Sigmoid colon (tissue), 7 donors: ENCODE results near the gene ADARB1. TPM values are rescaled to one million over a fixed set of nuclear protein-coding genes. Genes with fewer than 3 reads are reported as not detected.
A peak's percentile ranks its signal among the peaks of the same experiment; 100 is the strongest.

ENCODE experiments used
- DNase-seq: peaks from one replicate; pipeline ENCODE4 v3.0.0-alpha.2; 2019
- H3K27ac ChIP-seq, 4 donors: fragments of 200-600 bp; sonication (generic); one replicate each; pipeline ENCODE4 v1.5.1; 2016 to 2019; ENCODE audit warnings: mild to moderate bottlenecking in 1 of 4
- H3K27me3 ChIP-seq, 3 donors: fragments of 200-600 bp; sonication (generic); one replicate each; pipeline ENCODE4 v1.5.1; 2019; ENCODE audit warnings: mild to moderate bottlenecking in 1 of 3
- H3K36me3 ChIP-seq, 4 donors: fragments of 200-600 bp; sonication (generic); one replicate each; pipeline ENCODE4 v1.5.1; 2016 to 2019
- H3K4me1 ChIP-seq, 4 donors: fragments of 200-600 bp; sonication (generic); one replicate each; pipeline ENCODE4 v1.5.1; 2017 to 2019
- H3K4me3 ChIP-seq, 4 donors: fragments of 200-600 bp; sonication (generic); one replicate each; pipeline ENCODE4 v1.5.1; 2017 to 2019; ENCODE audit warnings: mild to moderate bottlenecking in 2 of 4, moderate library complexity in 1 of 4
- H3K9me3 ChIP-seq, 4 donors: fragments of 200-600 bp in 3 of 4; sonication (generic) in 3 of 4; one replicate each; pipeline versions ENCODE4 v1.5.1 to v1.6.1; 2013 to 2019
- EP300 ChIP-seq, 4 donors: sonication (generic); formaldehyde crosslinking; IDR thresholded peaks; one replicate each; pipeline ENCODE4 v1.6.1; 2017; ENCODE audit warnings: antibody characterized with exemption in 4 of 4
- POLR2A ChIP-seq, 2 donors: fragments of 450-650 bp; IDR thresholded peaks; one replicate each; pipeline ENCODE4 v1.6.1; 2016; ENCODE audit warnings: antibody characterized with exemption in 2 of 2, mild to moderate bottlenecking in 2 of 2, moderate library complexity in 2 of 2
- POLR2AphosphoS5 ChIP-seq, 4 donors: sonication (generic); formaldehyde crosslinking; IDR thresholded peaks; one replicate each; pipeline ENCODE4 v1.6.1; 2017; ENCODE audit warnings: antibody characterized with exemption in 4 of 4
- WGBS, 2 donors: extraction: QIAGEN DNeasy Blood & Tissue Kit; methylation state at CpG; one replicate each; pipeline ENCODE4 v1.1.7; 2013; 5-methylcytosine and 5-hydroxymethylcytosine counted together
- intact Hi-C: fragments of 100-400 bp; cut with DNase I; formaldehyde crosslinking; loops from one replicate; pipeline ENCODE4 v1.15.1; 2023
- polyA plus RNA-seq, 3 donors: library from polyadenylated mRNA; stranded (reverse); fragments of 200-250 nt; gene quantifications; one replicate each; pipeline ENCODE4 v1.2.3, GENCODE V29; 2013
- total RNA-seq, 4 donors: library from RNA; depleted of rRNA; stranded (reverse); fragments of >200 nt; gene quantifications; one replicate each; pipeline ENCODE4 v1.1.0, GENCODE V29; 2016
- TF ChIP-seq, protein P1 (sequence below), 4 experiments: fragments of 450-650 bp in 3 of 4; fragments of 200-600 bp in 1 of 4; IDR thresholded peaks; one replicate each; pipeline ENCODE4 v1.5.1; 2016 to 2019; ENCODE audit warnings: antibody characterized with exemption in 4 of 4, mild to moderate bottlenecking in 3 of 4, moderate library complexity in 2 of 4
- donor health status: healthy with polysubstance abuse.
- donor health status: Bipolar disorder and iron deficiency.
- donor health status: healthy.

The ADARB1 gene
- total and polyA plus RNA-seq, 7 donors = 0.92 to 102 (median 41.3) TPM

DNA sequence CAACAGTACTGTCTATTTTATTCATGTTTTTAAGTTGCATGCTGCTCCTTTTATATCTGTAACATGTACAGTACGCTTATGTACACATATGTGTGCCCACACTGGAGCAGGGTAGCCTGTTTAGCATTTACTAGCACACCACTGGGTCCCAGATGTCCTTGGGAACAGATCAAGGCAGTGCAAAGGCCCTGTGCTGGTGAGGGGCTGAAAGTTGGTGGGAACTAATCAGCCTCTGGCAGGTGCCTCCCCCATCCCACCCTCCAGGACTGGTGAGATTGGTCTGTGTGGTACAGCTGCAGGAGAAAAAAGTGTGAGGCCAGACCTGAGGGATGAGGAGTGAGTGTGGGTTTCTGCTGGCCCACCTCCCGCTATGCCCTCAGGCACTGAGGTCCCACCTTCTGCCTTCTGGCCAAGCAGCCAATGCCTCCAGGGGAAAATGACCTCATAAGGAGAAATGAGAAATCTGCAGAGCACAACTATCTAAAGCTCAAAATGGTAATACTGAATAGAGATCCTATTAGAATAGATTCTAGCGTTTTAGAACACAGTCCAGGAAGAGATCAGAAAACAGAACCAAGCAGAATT is 154.4 kb downstream of the ADARB1 start:
- peaks cover 0 to 18% (median 9%) of the 10 kb centered on the region in 4 donors for H3K4me1 ChIP-seq
- no peaks in the 10 kb centered on the region for H3K27me3 ChIP-seq
- no peak for DNase-seq
- intact Hi-C loops = no loop called here
- H3K4me3 ChIP-seq = no peak overlapping the region
- WGBS, 2 donors = 78 to 90% methylated on average over 3 of the region's 3 CpGs
- no peak overlapping the region for H3K27ac ChIP-seq
- H3K9me3 ChIP-seq = no peaks in the 10 kb centered on the region
- peaks cover 0 to 4% (median 1%) of the 10 kb centered on the region in 4 donors for H3K36me3 ChIP-seq
- TF ChIP-seq, protein P1, sequence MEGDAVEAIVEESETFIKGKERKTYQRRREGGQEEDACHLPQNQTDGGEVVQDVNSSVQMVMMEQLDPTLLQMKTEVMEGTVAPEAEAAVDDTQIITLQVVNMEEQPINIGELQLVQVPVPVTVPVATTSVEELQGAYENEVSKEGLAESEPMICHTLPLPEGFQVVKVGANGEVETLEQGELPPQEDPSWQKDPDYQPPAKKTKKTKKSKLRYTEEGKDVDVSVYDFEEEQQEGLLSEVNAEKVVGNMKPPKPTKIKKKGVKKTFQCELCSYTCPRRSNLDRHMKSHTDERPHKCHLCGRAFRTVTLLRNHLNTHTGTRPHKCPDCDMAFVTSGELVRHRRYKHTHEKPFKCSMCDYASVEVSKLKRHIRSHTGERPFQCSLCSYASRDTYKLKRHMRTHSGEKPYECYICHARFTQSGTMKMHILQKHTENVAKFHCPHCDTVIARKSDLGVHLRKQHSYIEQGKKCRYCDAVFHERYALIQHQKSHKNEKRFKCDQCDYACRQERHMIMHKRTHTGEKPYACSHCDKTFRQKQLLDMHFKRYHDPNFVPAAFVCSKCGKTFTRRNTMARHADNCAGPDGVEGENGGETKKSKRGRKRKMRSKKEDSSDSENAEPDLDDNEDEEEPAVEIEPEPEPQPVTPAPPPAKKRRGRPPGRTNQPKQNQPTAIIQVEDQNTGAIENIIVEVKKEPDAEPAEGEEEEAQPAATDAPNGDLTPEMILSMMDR (IDR thresholded peaks at IDR 0.05) = no peak
- TF ChIP-seq POLR2A (IDR thresholded peaks at IDR 0.05) (no peak), POLR2AphosphoS5 (IDR thresholded peaks at IDR 0.05) (no peak), EP300 (IDR thresholded peaks at IDR 0.05) (no peak)

DNA sequence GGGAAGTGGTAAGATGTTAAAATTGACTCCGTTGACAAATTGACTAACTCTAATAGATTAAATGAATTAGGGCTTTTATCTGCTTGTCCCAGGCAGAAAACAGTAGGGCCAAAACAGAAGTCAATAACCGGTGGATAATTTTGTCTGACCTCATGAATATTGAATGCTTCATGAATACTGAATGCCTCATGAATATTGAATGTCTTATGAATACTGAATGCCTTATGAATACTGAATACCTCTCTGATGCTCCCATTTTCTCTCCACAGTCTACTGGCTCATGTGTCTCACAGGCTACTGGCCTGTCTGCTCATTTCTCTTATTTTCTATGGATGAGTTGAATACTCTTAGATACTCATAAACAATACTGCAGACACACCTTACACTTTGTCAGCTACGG is 157.3 kb downstream of the ADARB1 start:
- Histone ChIP-seq H3K9me3 (no peaks in the 10 kb centered on the region), H3K36me3 (no peaks in the 10 kb centered on the region), H3K27me3 (peaks cover 4 to 19% (median 7%) of the 10 kb centered on the region in 3 donors), H3K27ac (no peak overlapping the region), H3K4me1 (peaks cover 0 to 18% (median 9%) of the 10 kb centered on the region in 4 donors), H3K4me3 (no peak overlapping the region)
- whole genome bisulfite sequencing, 2 donors = 65 to 82% methylated on average over 3 of the region's 3 CpGs
- intact Hi-C loops = no loop called here
- DNase-seq = no peak
- no peak for TF ChIP-seq EP300 (IDR thresholded peaks at IDR 0.05)
- TF ChIP-seq, protein P1 (IDR thresholded peaks at IDR 0.05) = no peak
- no peak for TF ChIP-seq POLR2A (IDR thresholded peaks at IDR 0.05)
- TF ChIP-seq POLR2AphosphoS5 (IDR thresholded peaks at IDR 0.05) = no peak

- Histone ChIP-seq H3K27me3 (peaks cover 4 to 20% (median 7%) of the 10 kb centered on the region in 3 donors), H3K4me3 (peak overlapping the region in 1 of 4 donors; percentile 17), H3K27ac (no peak overlapping the region), H3K36me3 (no peaks in the 10 kb centered on the region), H3K4me1 (no peaks in the 10 kb centered on the region), H3K9me3 (no peaks in the 10 kb centered on the region)
- intact Hi-C loops = no loop called here
- TF ChIP-seq, protein P1 (IDR thresholded peaks at IDR 0.05) = no peak
- no peak for TF ChIP-seq POLR2A (IDR thresholded peaks at IDR 0.05)
- no peak for TF ChIP-seq POLR2AphosphoS5 (IDR thresholded peaks at IDR 0.05)
- no peak for TF ChIP-seq EP300 (IDR thresholded peaks at IDR 0.05)
- WGBS, 2 donors = 87 to 89% methylated on average over 28 of the region's 28 CpGs
- no peak for DNase-seq
Observed at GRCh38 chr21:45234127-45234526, 159.7 kb downstream of the ADARB1 start.

DNA sequence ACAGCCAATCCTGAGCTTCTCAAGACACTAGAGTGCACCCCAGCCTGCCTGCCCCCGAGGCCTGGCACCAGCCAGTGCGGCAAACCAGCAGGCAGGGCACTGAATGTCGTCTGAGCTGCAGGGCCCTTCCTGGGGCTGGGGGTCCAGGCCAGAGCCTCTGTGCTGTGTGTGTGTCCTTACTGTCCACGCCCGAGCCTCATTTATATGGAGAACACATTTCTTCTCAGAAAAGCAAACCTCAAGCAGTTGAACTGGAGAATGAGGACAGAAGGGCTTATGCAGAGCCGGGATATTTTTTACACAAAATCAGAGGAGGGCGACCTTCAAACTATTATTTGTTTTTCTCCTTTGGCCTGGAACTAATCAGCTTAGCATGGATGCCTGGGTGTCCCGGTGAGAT is 160.6 kb downstream of the ADARB1 start:
- Histone ChIP-seq H3K27me3 (peaks cover 4 to 20% (median 7%) of the 10 kb centered on the region in 3 donors), H3K4me1 (no peaks in the 10 kb centered on the region), H3K4me3 (no peak overlapping the region), H3K9me3 (no peaks in the 10 kb centered on the region), H3K36me3 (no peaks in the 10 kb centered on the region), H3K27ac (no peak overlapping the region)
- WGBS, 2 donors = 50 to 74% methylated on average over 8 of the region's 8 CpGs
- TF ChIP-seq POLR2A (IDR thresholded peaks at IDR 0.05) (no peak), EP300 (IDR thresholded peaks at IDR 0.05) (no peak), POLR2AphosphoS5 (IDR thresholded peaks at IDR 0.05) (no peak)
- TF ChIP-seq, protein P1 (IDR thresholded peaks at IDR 0.05) = no peak
- DNase-seq = no peak
- intact Hi-C loops = no loop called here

- DNase-seq = no peak
Observed at GRCh38 chr21:45235488-45235887, 161.1 kb downstream of the ADARB1 start.

More at GRCh38 chr21:45235488-45235887, 161.1 kb downstream of the ADARB1 start:
- Histone ChIP-seq H3K4me3 (no peak overlapping the region), H3K9me3 (no peaks in the 10 kb centered on the region), H3K36me3 (no peaks in the 10 kb centered on the region), H3K27me3 (peaks cover 4 to 20% (median 7%) of the 10 kb centered on the region in 3 donors), H3K27ac (no peak overlapping the region), H3K4me1 (no peaks in the 10 kb centered on the region)
- 63 to 75% methylated on average over 6 of the region's 6 CpGs for WGBS, 2 donors
- intact Hi-C loops = no loop called here
- TF ChIP-seq, protein P1 (IDR thresholded peaks at IDR 0.05) = no peak
- TF ChIP-seq POLR2AphosphoS5 (IDR thresholded peaks at IDR 0.05) (no peak), POLR2A (IDR thresholded peaks at IDR 0.05) (no peak), EP300 (IDR thresholded peaks at IDR 0.05) (no peak)
